MM.1S (cell line): ENCODE results near the gene ADARB1.

ENCODE experiments used
- CTCF ChIP-seq: fragments of 300-600 bp; sonication (generic); IDR thresholded peaks from 2 replicates; pipeline ENCODE4 v1.5.1; 2016; ENCODE audit warnings: antibody characterized with exemption, low read length, mixed read lengths
- EZH2 ChIP-seq: fragments of 300-600 bp; sonication (generic); optimal IDR thresholded peaks from 2 replicates; pipeline ENCODE3; 2017; ENCODE audit warnings: low read depth, mild to moderate bottlenecking, antibody characterized with exemption, low read length, mixed read lengths
- EZH2phosphoT487 ChIP-seq: fragments of 300-600 bp; sonication (generic); IDR thresholded peaks from 2 replicates; pipeline ENCODE4 v1.6.1; 2018; ENCODE audit warnings: antibody characterized with exemption, low read length

GRCh38 chr21:45045481-45045880 is 28.9 kb upstream of the ADARB1 start:
- TF ChIP-seq CTCF (no peak), EZH2 (no peak), EZH2phosphoT487 (no peak)
